ENCODE data around the gene CDC14A.
"Not testable (repeated sequence)": the region's sequence is repeated elsewhere in the genome, so short reads cannot be mapped to it uniquely, and the experiment has no call there.

Gene CDC14A

DNA sequence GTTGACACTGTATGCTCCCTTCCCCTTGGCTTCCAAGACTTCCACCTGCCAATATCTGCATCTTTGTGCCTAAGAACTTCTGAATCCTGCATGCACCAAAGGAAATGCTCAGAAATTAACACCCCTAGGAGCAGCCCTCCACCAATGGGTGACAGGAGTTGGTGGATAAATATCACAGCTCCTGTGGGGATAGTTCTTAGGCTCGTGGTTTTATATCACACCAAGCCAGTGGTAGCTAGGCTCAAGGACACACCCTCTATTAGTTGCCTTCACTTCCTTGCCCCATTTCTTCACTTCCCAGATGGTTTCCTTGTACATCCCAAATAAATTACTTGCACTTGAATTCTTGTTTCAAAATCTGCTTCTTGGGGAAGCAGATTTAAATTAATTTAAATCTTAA is 16.9 kb upstream of the CDC14A start:
- no peak for DNase-seq (ENCODE audit: low read depth in 2 of 3, low spot score in 1 of 3)

DNA sequence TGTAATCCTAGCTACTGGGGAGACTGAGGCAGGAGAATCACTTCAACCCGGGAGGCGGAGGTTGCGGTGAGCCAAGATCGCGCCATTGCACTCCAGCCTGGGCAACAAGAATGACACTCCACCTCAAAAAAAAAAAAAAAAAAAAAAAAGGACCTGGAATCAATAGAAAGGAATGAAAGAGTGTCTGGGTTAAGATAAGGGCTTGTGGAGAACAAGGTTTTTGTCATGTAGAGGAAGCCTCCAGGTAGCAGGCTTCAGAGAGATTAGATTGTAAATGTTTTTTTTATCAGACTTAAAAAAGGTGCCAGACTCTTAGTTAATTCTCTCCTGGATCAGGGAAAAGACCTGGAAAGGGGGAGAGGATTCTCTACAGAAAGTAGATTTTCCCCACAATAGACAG is 14.4 kb upstream of the CDC14A start:
- not testable (repeated sequence) for DNase-seq (ENCODE audit: low read depth in 2 of 3, low spot score in 1 of 3)

DNA sequence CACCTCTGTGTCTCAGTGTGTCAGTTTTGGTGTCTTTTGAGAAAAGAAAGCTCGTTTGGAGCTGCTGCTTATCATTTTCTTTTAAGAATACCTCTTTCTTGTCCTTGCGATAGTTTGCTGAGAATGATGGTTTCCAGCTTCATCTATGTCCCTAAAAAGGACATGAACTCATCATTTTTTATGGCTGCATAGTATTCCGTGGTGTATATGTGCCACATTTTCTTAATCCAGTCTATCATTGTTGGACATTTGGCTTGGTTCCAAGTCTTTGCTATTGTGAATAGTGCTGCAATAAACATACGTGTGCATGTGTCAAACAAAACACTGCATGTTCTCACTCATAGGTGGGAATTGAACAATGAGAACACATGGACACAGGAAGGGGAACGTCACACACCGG is 12.6 kb upstream of the CDC14A start:
- not testable (repeated sequence) for DNase-seq (ENCODE audit: low read depth in 2 of 3, low spot score in 1 of 3)

DNA sequence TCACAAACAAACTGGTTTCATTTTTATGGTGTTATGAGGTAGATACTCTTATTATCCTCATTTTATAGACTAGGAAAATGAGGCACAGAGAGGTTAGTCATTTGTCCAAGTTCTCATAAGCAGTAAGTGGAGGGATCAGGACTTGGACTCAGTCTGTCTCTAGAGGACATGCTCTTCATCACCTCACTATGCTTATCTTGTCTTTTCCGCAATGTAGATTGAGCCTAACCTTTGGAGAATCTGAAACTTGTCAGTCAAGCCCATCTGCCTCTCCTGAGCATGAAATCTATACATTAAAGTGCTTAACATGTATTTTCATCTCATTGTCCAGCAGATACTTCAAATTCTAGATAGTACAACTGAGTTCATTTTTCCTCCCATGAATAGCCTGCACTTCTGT is 11.8 kb upstream of the CDC14A start:
- no peak for DNase-seq (ENCODE audit: low read depth in 2 of 3, low spot score in 1 of 3)

DNA sequence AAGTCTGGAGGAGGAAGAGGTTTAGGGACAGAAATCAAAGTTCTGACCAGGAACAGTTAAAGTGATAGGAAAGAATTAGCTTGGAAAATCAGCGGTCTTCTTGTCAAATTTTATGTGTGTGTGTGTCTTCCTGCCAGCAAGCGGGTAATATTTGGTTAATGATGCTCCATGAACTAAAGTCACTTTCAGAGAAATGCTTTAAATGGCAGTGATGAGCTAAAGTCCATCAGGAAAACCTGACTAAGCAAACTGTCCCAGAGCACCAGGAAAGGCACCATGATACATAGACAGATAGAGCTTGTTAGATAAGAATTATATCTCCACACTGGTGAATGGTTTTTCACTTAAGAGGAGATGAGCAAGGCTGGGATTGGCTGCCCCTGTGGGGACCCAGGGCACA is 10.0 kb upstream of the CDC14A start:
- DNase-seq (ENCODE audit: low read depth in 2 of 3, low spot score in 1 of 3), result no peak

DNA sequence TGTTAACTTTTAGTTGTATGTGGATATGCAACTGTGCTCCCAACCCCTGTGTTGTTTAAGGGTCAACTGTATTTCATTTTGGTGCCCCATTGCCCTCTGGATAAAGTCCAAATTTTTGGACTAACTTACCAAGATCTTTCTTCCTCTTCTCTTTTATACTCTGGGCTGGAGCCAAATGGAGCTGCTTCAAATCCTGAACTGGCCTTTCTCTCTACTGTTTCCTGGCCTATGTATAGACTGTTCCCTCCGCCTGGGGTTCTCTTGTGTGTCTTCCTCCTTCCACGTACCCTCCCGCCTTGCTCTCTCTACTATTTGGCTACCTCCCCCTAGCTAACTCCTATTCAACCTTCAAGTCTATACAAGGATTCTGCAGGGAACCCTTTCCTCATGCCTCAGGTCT is 8.4 kb upstream of the CDC14A start:
- DNase-seq (ENCODE audit: low read depth in 2 of 3, low spot score in 1 of 3), result no peak

DNA sequence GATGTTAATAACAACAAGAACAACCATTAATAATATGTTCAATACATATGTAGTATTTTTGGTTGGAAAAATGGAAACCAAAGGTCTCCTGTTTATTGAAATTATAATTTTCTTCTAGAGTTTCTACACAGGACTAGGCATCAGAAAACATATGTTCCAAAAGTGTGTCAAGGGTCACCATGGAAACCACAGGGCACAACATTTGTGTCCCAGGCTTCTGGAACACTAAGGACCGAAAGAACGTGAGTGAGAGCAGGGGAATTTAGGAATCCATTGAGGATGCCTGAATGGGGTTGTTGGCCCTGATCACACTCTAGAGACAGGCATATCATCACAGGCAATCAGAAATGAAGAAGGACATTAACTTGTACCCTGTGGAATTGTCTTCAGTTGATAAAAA is 7.5 kb upstream of the CDC14A start:
- no peak for DNase-seq (ENCODE audit: low read depth in 2 of 3, low spot score in 1 of 3)

DNA sequence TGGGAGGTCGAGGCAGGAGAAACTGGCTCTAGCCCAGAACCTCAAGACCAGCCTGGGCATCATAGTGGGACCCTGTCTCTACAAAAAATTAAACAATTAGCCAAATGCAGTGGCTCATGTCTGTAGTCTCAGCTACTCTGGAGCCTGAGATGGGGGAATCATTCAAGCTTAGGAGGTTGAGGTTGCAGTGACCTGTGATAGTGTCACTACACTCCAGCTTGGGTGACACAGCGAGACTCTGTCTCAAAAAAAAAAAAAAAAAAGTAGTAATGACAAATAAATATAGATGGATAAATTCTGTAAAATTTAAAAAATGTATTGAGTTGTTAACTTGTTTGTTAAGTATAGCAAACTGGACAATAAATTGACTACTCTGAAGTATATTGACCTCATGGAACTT is 5.9 kb upstream of the CDC14A start:
- no peak for DNase-seq (ENCODE audit: low read depth in 2 of 3, low spot score in 1 of 3)

DNA sequence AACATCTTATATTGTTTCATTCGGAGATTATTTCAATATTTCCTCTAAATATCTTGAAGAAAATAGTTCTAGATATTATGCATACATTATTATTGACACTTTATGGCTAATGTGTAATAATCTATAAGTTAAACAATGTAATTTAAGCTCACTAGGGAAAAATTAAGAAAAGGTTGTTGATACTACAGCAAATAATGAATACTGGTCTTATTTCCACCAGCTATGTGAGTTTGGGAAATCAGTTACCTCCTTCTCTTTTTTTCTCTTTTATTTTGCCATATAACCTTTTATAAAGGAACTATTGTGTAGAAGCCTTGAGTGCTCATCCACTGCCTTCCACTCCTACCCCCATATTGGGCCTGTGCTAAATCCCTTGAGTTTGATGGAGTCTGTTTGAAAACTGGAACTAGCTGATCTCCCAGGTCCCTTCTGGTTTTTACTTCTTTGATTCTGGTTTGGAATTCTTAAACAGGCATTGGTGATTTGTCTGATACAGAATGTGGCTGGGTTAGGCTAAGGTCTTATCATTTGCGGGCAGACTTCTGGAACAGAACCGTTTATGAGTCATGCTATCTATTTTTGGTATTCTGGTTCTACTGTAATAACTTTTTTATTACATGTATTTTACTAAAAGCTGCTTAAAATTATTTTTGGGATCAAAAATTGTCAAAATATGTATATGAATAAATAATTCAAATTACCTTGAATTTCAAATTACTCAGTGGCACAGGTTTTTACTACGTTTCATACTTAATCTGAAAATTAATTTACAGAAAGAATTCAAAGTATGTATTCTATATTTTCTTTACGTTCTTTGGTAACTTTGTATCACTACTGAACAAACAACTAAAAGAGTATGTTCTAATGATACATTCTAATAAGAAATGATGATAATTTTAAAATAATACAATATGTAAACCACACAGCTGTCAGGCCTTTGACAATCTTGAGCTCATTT is 5.0 kb upstream of the CDC14A start:
- DNase-seq (ENCODE audit: low read depth in 2 of 3, low spot score in 1 of 3), result no peak

DNA sequence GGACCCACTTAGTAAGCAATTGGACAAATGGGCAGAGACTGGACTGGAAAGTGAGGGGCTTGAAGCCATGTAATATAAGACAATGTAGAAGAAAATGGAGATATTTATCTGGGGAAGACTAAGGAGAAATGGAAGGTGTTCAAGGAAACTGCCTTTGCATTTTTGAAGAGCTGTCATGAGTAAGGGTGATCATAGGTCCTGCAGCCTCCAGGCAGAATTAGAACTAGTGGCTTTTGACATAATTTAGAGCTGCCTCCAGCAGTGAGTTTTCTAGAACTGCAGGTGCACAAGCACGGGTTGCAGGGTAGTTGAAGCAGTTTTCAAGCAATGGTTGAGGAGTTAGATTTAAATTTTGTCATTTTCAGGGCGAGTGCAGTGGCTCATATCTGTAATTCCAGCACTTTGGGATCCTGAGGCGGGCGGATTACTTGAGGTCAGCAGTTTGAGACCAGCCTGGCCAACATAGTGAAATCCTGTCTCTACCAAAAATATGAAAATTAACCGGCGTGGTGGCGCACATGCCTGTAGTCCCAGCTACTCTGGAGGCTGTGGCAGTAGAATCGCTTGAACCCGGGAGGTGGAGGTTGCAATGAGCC is 3.7 kb upstream of the CDC14A start:
- DNase-seq (ENCODE audit: low read depth in 2 of 3, low spot score in 1 of 3), result no peak

DNA sequence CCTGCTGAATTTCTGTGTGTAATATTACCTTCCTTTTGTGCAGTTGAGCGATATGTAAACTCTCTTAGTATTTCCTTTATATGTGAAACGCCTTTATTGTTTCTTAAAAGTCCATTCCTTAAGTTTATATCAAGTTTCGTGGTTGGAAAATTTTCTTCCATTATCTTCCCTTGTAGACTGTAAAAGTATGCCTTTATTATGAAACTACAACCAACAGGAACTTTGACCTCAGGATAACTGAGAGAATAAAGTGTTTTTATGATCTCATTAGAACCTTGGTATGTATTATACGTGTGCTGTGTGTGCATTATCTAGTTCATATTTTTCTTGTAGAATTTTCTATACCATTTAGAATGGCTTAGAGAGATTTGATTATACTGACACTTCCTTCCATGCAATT is 3.1 kb upstream of the CDC14A start:
- no peak for DNase-seq (ENCODE audit: low read depth in 2 of 3, low spot score in 1 of 3)

DNA sequence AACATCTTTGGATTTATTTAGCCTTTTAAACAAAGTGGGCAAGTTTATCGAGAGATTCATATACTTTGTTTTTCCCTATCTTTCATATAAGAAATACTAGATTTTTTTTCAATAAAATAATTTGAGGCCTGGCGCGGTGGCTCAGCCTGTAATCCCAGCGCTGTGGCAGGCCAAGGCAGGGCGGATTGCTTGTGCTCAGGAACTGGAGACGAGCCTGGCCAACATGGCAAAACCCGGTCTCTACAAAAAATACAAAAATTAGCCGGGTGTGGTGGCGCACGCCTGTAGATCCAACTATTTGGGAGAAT is 1.6 kb upstream of the CDC14A start:
- no peak for DNase-seq (ENCODE audit: low read depth in 2 of 3, low spot score in 1 of 3)

DNA sequence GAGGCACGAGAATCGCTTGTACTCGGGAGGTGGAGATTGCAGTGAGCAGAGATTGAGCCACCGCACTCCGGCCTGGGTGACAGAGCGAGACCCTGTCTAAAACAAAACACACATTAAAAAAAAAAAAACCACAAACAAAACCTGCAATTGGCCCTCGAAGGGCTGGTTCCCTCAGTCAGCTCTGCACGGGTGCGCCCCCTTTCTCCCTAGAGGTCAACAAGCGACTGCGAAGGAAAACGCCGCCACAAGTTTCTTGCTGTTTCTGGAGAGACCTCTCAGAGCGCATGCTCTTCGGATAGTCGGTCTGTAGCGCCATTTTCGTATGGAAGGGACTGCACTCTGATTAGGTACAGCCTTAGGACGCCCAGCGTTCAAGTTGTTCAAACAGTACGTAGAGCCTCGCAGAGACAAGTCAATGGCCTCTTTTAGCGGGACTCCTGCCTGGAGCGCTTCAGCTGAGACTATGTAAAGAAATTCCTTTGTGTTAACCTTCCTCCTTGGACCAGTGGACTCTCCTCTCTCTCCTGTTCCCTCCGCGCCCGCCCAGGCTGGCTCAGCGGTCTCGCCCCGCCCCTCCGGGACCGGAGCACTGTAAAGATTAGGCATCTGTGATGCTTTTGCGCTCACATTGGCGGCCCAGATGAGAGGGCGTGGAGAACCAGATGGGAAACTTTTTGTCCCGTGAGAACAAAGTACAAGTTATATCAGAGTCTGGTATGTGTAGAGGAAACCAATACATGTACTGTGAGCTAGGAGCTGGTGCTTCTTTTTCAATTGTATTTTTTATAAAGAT is 1.0 kb upstream of the CDC14A start:
- DNase-seq (ENCODE audit: low read depth in 2 of 3, low spot score in 1 of 3), result peak; percentile 81 to 91 (median 82)

DNA sequence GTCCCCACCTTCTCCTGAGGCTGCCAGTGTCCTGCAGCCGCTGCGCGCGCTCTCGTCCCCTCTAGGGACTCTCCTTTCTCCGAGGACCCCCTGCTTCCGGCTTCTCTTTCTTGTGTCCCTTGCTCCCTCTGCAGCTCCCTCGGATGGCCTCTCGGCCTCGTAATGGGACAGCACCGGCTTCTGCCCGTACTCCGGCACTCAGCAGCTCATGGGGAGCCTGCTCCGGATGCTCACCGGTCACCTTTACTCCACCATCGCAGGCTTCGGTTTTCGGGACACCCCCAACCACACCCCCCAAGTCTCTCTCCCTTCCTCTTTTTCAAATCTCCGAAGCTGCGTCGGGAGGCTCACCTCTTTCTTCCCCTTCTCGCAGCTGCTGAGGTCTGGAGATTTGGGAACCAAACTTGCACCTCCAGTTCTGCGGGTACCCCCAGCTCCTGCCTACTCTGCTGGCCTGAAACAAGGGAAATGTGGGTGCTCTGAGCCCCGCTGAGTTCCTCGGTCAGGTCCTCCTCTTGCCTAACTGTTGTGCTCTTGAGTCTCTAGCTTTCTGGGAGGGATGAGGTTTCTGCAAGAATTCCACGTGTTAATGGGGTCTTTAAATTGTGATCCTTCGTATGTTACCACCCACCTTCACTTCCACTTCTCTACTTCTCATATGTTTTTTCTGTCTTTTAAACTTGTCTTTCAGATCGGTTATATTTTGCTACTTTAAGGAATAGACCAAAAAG is 930 bp downstream of the CDC14A start:
- peak in 1 of 3 donors; percentile 34 for DNase-seq (ENCODE audit: low read depth in 2 of 3, low spot score in 1 of 3)

DNA sequence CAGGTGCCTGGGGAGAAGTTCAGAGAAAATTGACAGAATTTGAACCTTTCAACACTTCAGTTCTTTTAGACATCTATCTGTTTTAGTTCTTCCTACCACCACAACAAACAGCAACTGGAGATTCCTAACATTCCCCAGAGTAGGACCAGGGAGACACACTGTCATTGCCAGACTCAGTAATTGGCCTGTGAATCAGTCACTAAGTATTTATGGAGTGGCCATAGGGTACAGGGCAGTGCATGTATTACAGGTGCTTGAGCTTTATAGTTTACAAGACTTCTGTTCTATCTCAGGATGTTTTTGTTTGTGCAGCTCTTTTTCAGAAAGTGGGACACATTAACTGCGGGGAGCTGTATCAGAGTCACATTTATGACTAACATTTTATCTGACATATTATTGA is 1.7 kb downstream of the CDC14A start:
- DNase-seq (ENCODE audit: low read depth in 2 of 3, low spot score in 1 of 3), result no peak

DNA sequence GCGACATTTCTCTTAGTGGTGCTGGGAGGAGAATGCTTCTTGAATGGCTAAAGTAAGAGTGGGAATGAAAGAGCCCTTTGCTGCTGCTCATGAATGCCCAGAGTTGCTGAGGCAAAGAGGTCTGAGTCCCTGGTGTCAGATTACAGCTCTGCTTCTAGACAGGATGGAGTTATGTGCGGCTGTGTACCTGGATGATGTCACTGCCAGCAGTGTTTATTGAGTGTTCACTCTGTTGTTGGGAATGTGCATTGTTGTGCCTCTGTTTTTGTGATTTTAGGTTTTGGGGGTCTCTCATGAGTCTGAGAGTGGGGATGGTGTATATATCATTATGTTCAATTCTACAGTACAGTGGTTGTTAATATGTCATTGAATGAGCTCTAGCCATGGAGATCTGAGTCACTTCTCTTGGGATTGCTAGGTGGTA is 2.7 kb downstream of the CDC14A start:
- DNase-seq (ENCODE audit: low read depth in 2 of 3, low spot score in 1 of 3), result no peak

DNA sequence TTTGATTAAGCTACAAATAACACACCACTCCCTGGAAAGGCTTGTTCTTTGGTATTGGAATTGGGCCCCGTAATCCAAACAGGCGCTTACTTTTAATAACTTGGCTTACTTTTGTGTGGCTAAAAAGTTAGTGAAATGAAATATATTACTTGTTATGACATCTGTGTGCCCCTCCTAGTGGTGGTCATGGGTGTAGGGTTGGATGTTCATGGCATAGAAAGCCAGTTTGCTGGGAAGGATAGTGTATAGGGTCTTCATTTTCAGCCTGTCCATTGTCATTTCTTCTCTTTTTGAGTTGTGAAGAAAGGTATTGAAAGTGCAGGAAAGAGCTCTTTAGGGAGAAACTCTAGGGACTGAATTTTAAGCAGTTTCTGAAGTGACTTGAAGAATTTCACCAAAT is 5.9 kb downstream of the CDC14A start:
- DNase-seq (ENCODE audit: low read depth in 2 of 3, low spot score in 1 of 3), result no peak

DNA sequence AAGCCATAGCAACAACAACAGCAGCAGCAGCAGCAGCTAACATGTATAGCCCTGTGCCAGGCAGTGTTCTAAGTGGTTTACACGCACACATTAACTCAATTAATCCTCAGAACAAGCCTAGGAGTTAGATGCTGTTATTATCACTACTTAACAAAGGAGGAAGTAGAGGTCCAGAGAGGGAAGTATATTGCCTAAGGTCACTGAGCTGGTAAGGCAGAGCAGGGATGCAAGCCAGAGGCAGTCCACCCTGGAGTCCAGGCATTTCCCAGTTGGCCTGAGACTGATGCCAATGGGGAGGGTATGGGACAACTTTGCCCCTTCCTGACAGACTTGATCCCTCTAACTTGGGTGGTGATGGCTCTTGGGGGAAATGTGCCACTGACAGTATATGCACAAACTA is 6.8 kb downstream of the CDC14A start:
- DNase-seq (ENCODE audit: low read depth in 2 of 3, low spot score in 1 of 3), result no peak

DNA sequence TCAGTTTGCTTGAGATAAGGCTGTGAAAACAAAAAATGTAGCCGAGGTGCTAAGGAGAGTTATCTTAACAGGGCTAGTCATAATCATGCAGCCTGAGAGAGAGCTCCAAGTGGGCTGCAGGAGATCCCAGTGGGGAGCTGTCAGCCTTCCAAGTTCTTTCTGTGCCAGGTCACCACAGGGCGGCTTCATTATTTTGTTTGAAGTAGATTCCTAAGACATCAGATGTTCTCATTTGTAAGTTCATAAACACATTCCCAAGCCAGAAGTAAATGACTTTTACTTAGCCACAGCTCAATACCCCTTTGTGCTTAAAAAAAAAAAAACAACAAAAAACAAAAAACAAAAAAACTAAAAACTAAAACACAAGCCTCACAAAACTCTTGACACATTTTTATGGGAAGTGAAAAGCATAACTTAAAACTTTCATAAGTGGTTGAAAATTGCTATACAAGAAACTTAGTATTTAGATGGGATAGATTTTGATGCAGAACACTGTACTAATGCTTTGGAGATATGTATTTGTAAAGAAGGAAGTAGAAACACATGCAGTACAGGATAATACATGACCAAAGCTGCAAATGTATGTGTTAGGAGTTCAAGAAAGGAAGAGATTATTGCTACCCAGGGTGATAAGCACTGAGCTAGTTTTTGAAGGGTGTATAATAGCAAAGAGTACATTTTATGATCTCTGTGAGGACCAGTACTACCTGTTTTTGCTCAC is 8.6 kb downstream of the CDC14A start:
- DNase-seq (ENCODE audit: low read depth in 2 of 3, low spot score in 1 of 3), result no peak

DNA sequence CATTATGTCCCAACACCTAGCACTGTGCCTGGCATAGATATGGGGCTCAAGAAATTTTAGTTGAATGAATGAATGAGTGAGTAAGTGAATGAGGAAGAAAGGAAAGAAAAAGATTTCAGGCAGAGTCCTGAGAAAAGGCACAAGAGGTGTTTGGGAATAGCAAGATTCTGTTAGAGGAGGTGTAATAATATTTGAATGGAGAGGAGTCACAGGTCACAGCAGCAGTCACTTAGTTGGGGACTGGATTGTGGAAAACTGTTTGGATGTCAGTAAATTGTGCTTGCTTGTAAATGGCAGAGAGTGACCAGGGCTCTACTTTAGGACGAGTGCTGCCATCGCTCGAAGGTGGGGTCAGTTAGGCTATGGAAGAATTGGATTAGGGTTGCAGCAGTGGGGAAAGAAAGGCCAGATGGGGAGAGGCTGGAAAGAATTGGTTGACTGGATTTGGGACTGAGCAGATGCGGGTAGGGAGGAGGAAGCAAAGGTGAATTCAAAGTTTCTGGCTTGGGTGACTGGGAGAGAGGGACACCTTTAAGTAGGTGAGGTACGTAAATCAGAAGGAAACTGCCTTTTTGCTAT is 9.3 kb downstream of the CDC14A start:
- no peak for DNase-seq (ENCODE audit: low read depth in 2 of 3, low spot score in 1 of 3)
